Neural cell (in vitro differentiated cells): Measurements from ENCODE around the gene ANKRD29.
A peak's percentile ranks its signal among the peaks of the same experiment; 100 is the strongest.

ENCODE experiments used
- EZH2 ChIP-seq: fragments of 200-600, 300-800 bp; shearing (Covaris generic), sonication (generic); IDR thresholded peaks from 2 replicates; pipeline ENCODE4 v1.6.1; 2014; ENCODE audit warnings: antibody characterized with exemption, low read length, borderline replicate concordance, mild to moderate bottlenecking; ENCODE audit not compliant: insufficient read depth, poor library complexity, severe bottlenecking
- POLR2AphosphoS5 ChIP-seq: IDR thresholded peaks from 2 replicates; pipeline ENCODE4 v1.6.1; 2012
- SMC3 ChIP-seq: fragments of 450-650 bp; conservative IDR thresholded peaks from 2 replicates; pipeline ENCODE4 v1.6.1; 2014; ENCODE audit warnings: antibody characterized with exemption, mild to moderate bottlenecking, moderate library complexity; ENCODE audit not compliant: poor library complexity
- TAF1 ChIP-seq: IDR thresholded peaks from 2 replicates; pipeline ENCODE4 v1.6.1; 2012; ENCODE audit warnings: low read depth
- TF ChIP-seq, protein P1 (sequence below): fragments of 450-650 bp; IDR thresholded peaks from 2 replicates; pipeline ENCODE4 v1.5.1; 2014; ENCODE audit warnings: antibody characterized with exemption, mild to moderate bottlenecking, moderate library complexity; ENCODE audit not compliant: poor library complexity, severe bottlenecking

DNA sequence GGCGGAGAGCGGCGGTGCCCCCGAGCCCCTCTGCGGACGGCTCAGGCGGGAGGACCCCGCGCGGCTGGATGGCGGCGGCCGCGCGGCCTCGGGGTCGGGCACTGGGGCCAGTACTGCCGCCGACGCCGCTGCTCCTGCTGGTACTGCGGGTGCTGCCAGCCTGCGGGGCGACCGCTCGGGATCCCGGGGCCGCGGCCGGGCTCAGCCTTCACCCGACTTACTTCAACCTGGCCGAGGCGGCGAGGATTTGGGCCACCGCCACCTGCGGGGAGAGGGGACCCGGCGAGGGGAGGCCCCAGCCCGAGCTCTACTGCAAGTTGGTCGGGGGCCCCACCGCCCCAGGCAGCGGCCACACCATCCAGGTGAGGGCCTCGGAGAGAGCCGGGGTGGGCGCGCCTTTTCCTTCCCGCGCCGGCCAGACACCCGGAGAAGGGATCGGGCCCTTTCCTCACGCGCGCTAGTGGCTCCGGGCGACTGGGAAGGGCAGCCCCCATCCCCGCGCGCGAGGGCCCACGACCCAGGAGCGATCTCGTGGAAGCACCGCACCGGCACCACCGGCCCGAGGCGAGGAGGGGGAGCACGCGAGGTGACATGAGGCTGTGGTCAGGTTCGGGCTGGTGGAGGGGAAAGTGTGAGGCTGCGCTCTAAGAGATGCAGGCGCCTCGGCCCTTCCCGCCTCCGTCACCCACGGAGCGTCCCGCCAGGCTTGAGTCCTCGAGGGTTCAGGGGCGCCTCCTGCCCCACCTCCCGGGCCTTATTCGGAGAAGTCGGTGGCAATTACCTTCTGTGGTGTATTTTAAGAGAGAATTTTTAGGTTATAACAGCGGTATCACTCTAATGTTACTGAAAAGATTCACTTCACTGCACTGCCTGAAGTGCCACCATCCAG, 27.1 kb upstream of the ANKRD29 start:
- TF ChIP-seq, protein P1, sequence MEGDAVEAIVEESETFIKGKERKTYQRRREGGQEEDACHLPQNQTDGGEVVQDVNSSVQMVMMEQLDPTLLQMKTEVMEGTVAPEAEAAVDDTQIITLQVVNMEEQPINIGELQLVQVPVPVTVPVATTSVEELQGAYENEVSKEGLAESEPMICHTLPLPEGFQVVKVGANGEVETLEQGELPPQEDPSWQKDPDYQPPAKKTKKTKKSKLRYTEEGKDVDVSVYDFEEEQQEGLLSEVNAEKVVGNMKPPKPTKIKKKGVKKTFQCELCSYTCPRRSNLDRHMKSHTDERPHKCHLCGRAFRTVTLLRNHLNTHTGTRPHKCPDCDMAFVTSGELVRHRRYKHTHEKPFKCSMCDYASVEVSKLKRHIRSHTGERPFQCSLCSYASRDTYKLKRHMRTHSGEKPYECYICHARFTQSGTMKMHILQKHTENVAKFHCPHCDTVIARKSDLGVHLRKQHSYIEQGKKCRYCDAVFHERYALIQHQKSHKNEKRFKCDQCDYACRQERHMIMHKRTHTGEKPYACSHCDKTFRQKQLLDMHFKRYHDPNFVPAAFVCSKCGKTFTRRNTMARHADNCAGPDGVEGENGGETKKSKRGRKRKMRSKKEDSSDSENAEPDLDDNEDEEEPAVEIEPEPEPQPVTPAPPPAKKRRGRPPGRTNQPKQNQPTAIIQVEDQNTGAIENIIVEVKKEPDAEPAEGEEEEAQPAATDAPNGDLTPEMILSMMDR, result peak; percentile 14
- TF ChIP-seq POLR2AphosphoS5 (no peak), EZH2 (peak; percentile 70), TAF1 (no peak), SMC3 (no peak)
